GM21515 (cell line): ENCODE data around the gene SACM1L.
A peak's percentile ranks its signal among the peaks of the same experiment; 100 is the strongest.
"Not testable (repeated sequence)": the region's sequence is repeated elsewhere in the genome, so short reads cannot be mapped to it uniquely, and the experiment has no call there.

Source experiments
- ATAC-seq: cut with Tn5 transposase; IDR thresholded peaks from one replicate; pipeline ENCODE4 v1.9.1; 2021; ENCODE audit not compliant: unreplicated experiment

Gene SACM1L

DNA sequence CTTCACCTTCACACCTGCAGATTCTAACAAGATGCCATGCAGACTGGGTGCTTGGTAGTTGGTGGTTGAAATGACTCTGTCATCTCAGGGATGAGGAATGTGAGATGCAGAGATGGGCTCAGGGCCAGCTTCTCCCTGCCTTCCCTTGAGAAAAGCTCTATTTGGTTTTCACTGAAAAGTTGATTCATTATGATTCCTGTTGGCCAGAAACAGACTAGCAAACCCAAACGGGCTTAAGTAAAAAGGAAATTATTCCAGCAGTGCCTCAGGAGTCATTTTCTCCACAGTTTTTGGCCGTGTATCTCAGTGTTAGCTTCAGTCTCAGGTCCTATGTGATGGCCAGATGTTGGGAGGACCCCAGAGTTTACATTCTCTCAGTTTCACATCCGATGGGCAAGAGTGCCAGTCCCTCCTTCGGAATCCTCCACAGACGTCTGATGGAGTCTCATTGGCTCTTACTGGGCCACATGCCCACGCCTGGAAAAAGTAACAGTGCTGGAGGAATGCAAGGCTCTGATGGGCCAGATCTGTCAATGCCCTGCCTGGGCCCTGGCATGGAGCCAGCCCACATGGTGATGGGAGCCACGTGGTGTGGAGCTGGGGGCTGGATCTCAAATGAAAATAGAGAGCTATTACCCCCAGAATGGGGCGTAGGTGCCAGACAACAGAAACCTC, 22.3 kb upstream of the SACM1L start:
- ATAC-seq, result no peak

DNA sequence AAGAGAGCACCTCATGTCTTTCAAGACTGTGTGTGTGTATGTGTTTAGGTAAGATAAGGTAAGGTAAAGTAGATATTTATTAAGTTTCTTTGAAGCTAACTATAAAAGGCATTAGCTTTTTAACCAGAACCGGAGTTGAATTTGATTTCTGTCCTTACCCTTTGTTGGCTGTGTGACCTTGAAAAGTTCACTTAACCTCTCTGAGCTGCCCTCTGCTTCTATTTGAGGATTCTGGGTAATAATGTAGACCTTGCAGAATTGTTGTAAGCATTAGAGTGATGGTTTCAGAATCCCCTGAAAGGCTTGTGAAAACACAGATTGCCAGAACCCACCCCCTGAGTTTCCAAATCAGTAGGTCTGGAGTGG, 21.6 kb upstream of the SACM1L start:
- no peak for ATAC-seq

DNA sequence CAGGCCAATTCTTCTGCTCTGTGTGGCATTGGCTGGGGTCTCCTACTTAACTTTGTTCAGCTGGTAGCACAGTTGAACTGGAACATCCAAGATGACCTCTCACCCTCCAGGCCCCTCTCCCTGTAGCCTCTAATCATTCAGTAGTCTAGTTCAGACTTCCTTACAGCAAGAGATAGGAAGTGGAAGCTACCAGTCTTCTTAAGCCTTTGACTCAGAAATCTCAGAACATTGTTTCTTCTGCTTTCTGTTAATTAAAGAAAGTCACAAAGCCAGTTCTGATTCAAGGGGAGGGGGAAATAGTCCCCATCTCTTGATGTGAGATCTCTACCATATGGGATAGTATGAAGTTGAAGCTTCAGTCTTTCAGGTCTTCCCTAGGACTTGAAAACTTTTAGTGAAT, 18.8 kb upstream of the SACM1L start:
- no peak for ATAC-seq

DNA sequence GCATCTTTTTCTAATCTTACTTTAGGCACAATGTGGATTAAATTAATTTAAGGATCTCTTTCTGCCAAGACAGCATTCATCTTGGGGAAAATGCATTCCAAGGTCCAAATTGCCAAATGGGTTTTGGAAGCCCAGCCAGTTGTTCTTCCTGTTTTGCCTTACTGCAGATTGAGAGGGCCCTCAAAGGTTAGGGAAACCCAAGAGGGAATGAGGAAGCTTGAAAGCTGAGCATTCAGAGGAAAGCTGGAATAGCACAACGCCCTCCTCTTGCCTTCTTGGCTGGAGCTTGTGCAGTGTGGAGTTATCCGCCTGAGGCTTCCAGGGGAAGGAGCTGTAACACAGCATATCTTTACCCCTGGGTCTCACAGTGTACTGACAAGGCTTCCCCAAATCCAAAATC, 18.2 kb upstream of the SACM1L start:
- no peak for ATAC-seq

DNA sequence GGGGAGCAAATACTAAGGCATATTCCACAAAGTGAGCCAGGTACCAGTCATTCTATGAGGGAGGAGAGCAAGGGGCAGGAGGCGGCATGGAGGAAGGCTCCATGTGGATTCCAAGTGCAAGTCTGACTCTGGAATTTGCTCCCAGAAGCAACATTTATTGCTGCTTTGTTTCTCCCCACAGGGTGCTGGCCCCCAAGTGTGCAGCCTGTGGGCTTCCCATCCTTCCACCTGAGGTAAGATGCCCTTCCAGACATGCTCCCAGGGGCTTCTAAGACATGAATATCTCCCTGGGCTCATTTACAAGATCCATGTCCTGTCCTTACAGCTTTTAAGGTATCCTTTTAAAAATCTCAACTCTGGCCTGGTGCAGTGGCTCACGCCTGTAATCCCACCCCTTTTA, 15.9 kb upstream of the SACM1L start:
- ATAC-seq, result no peak

DNA sequence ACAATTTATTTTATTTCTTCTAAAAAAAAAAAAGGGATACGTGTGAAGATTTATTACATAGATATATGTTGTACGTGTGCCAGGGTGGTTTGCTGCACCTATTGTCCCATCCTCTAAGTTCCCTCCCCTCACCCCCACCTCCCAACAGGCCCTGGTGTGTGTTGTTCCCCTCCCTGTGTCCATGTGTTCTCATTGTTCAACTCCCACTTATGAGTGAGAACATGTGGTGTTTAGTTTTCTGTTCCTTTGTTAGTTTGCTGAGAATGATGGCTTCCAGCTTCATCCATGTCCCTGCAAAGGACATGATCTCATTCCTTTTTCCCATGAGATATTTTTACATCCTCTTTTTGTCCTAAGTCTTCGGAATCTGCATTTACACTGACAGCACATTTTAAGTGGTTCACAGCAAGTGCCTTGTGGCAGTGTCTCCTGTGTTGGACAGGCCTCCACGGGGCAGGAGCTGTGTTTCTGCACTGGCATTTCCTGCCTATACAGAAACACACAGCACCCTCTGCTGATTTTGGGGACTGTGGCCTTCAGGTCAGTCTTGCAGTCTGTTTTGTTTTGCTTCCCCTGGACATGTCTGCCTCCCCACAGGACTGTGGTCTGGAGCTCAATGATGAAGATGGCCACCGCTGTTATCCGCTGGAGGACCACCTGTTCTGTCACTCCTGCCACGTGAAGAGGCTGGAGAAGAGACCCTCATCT, 12.7 kb upstream of the SACM1L start:
- ATAC-seq, result no peak

DNA sequence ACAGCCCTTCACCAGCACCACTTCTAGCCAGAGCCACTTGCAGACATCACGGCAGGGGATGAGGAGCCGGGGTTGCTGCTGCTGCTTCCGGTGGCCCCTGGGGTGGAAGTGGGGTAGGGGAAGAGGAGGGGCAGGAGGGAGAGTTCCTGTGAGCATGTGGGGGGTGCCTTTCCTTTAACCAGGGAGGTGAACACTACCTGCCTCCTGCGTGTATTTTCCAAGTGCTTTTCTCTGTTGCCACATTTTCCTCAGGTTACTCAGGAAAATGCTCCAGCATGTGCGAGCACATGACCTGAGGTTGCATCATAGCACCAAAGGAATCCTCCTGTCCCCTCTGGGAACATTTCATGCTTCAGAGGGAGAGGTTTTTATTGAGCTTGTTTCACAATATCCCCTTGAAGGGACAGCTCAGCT, 12.2 kb upstream of the SACM1L start:
- ATAC-seq, result no peak

DNA sequence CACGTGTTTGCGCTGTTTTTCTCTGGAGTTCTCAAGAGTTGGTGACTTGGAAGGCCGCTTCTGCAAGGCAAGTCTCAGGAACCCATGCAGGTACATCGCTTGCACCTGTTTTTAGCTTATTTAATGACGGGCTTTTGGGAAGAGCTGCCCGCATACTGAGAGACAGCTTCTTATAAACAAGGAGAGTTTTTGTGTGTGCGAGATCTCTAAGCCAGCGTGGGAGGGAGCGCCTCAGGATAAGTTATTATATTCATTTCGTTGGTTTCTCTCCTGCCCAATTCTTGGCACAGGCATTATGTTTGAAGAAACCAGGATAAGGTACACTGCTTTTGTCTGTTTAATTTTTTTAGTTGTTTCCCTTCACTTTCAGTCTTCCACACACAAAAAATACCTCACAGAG, 11.4 kb upstream of the SACM1L start:
- ATAC-seq, result no peak

DNA sequence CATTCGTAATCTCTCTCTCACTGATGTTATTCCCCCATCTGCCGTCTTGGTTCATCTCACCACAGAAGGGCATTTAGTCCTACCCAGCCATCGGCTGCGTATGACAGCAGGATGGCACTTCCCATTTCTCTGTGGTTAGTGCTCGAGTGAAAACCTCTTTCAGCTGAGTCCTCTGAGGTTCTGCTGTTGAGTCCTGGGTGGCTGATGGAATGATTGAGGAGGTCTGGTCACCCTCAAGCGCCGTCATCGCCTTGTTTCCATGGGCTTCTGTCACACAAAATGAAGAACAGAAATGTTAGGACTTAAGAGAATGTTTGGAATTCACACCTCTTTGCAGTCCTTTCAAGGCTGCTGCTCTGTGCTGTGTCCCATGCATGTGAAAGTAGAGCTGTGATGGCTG, 9.4 kb upstream of the SACM1L start:
- no peak for ATAC-seq

DNA sequence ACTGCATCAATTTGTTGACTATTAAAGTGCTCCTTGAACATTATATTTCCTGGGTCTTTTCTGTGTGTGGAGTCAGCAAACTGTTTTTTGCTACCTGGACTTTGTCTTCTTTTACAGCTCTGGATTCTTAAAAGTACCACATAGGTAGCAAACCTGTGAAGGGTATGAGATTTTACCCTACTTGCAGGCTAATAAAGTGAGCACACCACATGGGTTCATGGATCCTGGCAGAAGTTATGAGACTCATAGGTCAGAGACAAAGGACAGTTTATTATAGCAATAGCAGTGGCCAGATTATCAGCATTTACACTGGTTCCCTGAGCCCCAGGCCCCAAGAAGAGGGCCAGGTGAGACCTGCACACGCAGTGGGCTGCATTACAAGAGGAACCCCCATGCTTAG, 8.0 kb upstream of the SACM1L start:
- ATAC-seq, result no peak

DNA sequence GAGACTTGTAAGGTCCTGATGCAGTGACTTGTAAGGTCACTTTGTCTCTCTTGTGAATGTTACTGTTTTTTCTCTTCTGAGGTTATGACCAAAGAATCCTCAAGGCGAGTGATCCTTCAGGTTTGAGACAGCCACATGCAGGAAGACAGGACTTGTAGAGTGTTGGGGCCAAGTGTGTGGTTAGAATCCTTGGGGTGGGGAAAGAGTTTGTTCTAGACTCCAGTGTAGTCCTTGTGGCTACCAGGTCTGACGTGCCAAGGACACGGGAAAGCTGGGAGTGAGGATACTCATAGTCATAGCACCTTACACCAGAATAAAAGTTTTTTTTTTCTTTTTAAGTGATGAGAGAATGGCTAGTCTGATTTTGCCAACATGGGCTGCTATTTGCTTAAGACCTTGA, 7.3 kb upstream of the SACM1L start:
- no peak for ATAC-seq

DNA sequence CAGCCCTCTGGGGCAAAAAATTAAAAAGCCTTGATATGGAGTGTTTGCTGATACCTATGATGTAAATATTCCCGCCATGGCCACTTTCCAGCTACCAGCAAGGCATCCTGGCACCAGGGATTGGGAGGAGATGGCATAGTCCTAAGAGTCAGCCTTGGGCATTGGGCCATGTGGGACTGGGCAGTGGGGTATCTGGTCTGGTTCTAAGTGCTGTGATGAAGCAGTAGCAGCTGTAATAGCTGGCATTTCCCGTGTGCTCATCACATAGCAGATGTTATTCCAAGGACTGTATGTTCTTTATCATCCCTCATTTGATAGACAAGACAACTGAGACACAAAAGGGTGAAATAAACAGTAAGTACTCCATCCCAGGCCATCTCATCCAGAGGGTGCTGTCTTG, 6.9 kb upstream of the SACM1L start:
- no peak for ATAC-seq

DNA sequence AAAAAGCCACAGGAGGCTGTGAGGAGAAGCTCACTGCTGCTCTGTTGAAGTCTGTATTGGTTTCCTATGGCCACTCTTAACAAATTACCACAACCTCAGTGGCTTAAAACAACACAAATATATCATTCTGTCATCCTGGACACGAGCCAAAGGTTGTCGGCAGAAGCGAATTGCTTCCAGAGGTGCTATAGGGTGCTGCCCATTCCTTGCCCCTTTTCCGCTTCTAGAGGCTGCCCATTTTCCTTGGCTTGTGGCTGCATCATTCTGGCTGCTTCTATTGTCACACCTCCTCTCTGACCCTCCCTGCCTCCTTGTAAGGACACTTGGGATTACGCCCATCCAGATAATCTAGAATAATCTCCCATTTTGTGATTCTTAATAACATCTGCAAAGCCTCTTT, 6.4 kb upstream of the SACM1L start:
- ATAC-seq, result no peak

DNA sequence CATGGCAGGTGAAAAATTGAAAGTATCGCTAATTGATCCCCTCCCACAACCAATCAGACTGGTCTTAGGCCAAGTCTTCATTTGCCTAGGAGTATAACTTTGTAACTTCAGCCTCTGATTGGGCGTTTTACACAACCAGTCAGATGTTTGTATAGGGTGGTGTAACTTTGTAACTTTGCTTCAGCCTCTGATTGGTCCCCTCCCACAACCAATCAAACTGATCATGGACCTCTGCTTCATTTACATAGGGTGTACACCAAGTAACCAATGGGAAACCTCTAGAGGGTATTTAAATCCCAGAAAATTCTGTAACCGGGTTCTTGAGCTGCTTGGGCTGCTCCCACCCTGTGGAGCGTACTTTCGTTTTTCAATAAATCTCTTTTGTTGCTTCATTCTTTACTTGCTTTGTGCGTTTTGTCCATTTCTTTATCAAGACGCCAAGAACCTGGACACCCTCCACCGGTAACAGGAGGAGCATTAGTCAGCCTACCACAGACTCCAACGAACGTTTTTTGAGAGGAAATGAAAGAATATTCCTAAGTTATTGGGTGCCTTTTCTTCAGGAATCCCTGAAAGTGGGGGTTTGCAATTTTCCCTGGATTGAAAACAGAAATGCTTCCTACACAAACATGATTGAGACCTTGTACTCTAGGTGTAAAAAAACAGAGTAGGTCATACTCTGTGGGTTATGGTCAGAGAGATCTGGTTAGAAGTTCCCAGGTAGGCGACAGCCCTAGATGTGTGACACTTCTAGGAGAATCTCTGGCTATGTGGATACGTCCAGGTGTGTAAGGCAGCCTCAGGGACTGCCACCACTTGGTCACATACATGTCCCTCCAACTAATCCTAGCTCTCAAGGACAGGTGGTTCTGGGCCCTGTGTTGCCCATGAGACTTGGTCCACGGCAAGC, 5.5 kb upstream of the SACM1L start:
- no peak for ATAC-seq

DNA sequence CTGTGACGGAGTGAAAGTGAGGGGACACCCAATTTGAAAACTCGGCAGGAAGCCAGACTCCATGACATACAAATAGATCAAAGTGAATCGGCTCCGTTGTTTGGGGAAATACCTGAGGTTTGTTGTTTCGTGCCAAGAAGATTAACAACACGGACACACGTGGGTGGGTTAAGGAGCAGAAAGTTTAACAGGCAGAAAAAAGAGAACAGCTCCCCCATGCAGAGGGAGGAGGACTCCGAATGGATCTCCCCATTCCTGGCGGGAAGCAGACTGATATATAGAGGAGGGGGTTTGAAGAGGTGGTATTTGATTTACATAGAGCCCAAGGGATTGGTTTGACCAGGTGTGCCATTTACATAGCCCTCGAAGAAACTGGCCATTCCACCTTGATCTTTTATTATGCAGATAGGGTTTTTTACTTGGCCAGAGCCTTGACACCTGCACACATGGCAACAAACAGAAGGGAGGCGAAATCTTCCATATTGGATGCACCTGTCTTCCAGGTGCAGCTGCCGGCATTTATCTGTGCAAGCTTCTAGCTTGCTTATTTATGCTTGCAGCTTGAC, 4.8 kb upstream of the SACM1L start:
- no peak for ATAC-seq

DNA sequence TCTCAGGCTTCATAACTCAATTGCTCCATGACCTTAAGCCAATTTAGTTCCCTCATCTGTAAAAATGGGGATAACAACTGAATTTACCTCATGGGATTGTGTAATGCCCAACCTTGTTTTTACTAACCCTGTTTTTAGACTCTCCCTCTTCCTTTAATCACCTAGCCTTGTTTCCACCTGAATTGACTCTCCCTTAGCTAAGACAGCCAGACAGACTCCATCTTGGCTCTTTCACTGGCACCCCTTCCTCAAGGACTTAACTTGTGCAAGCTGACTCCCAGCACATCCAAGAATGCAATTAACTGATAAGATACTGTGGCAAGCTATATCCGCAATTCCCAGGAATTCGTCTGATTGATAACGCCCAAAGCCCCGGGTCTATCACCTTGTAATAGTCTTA, 3.5 kb upstream of the SACM1L start:
- not testable (repeated sequence) for ATAC-seq

DNA sequence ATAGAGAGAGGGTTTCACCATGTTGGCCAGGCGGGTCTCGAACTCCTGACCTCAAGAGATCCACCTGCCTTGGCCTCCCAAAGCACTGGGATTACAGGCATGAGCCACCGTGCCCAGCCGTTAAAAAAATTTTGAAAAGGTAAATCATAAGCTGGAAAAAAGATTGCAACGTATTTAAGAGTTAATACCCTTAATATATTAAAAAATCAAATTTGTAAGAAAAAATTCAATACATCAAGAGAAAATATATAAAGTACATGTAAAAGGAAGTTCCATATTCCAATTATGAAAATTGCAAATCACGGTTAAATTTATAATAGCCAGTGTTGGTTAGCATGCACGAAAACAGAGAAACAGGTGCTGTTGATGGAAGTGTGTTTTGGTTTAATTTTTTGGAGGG, 2.3 kb upstream of the SACM1L start:
- ATAC-seq, result no peak

DNA sequence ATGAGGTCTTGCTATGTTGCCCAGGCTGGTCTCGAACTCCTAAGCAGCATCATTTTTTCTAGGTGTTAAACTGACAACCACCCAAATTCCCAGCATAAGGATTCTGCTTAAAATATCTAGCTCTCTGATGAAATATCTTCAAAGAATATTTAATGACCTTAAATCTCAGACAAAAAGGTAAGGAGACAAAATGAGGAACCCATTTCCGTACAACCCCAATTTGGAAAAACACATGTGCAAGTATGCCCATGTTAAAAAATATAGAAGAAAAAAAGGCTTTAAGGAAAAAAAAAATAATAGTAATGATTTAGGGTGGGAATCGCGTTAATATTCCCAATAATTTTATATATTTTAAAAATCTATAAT, 1.4 kb upstream of the SACM1L start:
- no peak for ATAC-seq

DNA sequence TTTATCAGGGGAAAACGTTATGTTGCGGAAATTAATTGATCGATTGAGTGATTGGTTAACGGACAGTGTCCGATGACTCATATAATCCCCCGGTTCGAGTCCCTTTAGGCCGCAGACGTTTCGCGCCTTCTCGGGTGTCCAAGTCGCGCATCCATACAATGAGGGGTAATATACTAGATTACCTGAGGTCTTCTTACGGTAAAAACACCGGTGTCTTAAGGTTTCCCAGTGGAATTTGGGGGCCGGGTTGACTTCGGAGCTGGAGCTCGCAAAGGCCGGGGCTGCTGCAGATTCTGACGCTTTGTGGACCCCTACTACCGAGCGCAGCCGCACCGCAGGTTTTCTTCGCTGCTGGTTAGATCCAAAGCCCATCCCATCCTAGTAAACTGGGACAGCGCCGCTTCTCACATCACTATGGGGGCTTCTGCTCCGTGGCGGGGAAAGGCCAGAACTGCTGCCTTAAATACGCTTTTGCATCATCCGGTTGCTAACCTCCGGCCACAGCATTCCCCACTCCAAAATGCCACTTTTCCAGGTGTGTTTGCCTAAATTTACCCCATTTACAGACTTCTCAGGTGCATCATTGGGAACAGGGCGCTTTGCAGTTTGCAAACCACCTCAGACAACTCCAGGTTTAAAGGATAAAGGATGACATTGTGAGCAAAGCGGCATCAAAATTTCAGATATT, 858 bp upstream of the SACM1L start:
- peak; percentile 1 for ATAC-seq

DNA sequence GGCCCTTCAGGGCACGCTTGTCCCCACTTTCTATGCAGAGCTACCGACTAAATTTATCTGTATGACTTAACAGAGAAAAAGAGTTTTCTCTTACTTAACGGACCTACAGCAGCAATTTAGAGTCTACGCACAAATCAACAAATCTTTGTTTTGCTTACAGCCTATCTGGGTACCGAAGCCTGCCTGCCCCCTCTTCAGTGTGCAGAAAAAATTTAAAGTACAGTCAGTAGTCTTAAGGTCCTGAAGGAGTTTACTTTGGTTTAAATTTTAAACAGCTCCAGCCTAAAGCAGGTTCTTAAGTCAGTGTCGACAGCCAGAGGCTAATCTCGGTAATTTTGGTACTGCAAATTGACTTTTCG, 570 bp downstream of the SACM1L start:
- no peak for ATAC-seq

DNA sequence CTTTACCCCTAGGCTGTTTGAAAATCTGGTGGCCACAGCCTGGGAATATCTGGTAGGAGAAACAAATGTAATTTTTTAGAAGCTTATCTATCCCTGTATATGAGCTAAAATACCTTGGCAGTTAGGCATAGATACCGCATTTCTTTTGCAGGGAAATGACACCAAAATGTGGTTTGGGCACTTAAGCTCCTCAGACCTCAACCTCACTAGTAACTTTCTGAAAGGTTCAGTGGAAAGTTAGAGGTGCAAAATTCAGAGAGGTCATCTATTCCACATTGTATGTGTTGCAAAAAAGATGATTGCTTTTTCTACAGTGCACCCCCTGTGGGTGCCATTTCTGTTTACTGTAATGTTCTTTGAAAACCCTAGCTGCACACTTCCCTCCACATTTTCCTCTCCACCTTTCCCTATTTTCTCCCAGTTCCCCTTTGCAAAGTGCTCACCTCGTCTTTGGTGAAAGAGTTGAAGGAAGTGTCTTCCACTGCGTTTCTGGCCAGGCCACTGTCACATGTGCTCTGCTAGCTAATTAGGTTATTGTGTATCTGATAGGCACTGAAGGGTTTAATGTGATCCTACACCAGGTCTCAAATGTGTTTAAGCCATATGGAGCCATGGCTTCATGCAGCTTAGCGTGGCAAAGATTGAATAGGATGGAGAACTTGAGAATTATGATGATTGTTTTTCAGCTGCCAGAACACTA, 1.3 kb downstream of the SACM1L start:
- ATAC-seq, result no peak
